ENCODE measurements around the gene YJEFN3. TPM values are rescaled to one million over a fixed set of nuclear protein-coding genes. Genes with fewer than 3 reads are reported as not detected.
A peak's percentile ranks its signal among the peaks of the same experiment; 100 is the strongest.

The YJEFN3 gene
- total RNA-seq, 4 donors from 2014 or later, result 1.2 to 3.3 (median 2.8) TPM

DNA sequence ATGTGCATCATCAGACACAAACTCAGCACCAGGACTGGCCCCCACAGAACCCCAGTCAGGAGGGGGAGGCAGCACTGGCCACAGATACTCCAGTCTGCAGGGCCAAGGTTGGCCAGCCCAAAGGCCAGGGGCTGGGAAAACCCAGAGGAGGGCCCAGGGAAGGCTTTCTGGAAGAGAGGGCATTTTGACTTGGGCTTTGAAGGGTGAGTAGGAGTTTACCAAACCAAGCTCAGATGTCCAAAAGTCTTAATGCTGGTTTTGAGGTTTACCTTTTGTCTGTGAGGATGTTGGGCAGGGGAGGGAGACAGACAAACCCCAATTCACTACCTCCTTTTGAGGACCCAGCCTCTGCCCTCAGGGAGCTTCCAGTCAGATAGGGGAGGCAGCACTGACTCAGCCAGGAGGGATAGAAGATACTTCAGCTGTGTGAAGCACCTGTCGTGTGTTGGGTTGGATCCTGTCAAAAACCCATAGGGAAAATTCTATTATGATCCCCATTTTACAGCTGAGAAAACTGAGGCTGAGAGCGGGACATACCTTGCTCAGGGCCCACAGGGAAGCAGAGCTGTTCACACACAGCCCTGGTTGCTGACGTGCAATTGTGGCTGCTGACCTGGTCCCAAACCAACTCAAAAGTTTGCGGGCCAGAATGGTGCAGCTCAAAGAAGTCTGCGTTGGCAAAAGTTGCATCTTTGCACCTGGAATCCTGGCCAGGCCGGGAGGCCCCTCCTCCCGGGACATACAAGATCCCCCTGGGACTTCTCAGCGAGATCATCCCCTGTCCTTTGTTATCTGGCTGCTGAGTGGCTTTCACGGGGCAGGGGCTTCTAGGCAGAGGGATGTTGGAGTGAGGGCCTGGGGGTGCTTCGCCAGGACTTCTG lies 22.5 kb downstream of the YJEFN3 start:
- DNase-seq (ENCODE audit: extremely low spot score), result no peak
- no peak for TF ChIP-seq EP300 (IDR thresholded peaks at IDR 0.05)
- TF ChIP-seq POLR2A (IDR thresholded peaks at IDR 0.05; ENCODE audit: low read depth), result no peak
- TF ChIP-seq POLR2AphosphoS5 (IDR thresholded peaks at IDR 0.05), result no peak
- TF ChIP-seq, protein P1, sequence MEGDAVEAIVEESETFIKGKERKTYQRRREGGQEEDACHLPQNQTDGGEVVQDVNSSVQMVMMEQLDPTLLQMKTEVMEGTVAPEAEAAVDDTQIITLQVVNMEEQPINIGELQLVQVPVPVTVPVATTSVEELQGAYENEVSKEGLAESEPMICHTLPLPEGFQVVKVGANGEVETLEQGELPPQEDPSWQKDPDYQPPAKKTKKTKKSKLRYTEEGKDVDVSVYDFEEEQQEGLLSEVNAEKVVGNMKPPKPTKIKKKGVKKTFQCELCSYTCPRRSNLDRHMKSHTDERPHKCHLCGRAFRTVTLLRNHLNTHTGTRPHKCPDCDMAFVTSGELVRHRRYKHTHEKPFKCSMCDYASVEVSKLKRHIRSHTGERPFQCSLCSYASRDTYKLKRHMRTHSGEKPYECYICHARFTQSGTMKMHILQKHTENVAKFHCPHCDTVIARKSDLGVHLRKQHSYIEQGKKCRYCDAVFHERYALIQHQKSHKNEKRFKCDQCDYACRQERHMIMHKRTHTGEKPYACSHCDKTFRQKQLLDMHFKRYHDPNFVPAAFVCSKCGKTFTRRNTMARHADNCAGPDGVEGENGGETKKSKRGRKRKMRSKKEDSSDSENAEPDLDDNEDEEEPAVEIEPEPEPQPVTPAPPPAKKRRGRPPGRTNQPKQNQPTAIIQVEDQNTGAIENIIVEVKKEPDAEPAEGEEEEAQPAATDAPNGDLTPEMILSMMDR (IDR thresholded peaks at IDR 0.05), result no peak
- Histone ChIP-seq H3K4me3 (no peak overlapping the region), H3K4me1 (peaks cover 0 to 13% (median 2%) of the 10 kb centered on the region in 4 donors), H3K27ac (replicated peaks in 1 of 4) (no peak overlapping the region), H3K36me3 (no peaks in the 10 kb centered on the region), H3K9me3 (no peaks in the 10 kb centered on the region), H3K27me3 (peaks cover 0 to 62% (median 0%) of the 10 kb centered on the region in 4 donors)
- WGBS, result 79% methylated on average over 6 of the region's 10 CpGs
- intact Hi-C loops (cut with DNase I), result no loop called here

DNA sequence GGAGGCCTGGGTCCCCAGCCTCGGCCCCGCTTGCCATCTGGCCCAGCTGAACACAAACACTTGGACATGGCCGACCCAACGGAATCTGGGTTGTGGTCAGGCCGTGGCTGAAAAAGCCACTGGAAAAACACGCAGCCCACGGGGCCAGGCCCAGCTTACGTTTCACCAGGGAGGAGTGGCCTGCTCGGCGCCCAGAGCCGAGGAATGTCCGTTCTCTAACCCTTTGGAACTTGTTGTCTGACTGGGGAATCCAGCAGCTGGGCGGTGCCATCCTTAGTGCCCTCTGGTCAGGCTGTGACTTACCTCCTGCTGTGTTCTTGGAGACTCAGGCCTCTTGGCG lies 23.1 kb downstream of the YJEFN3 start:
- H3K9me3 ChIP-seq, result no peaks in the 10 kb centered on the region
- H3K4me1 ChIP-seq, result peaks cover 0 to 13% (median 2%) of the 10 kb centered on the region in 4 donors
- no peak overlapping the region for H3K27ac ChIP-seq (replicated peaks in 1 of 4)
- H3K36me3 ChIP-seq, result no peaks in the 10 kb centered on the region
- 69% methylated on average over 8 of the region's 14 CpGs for WGBS
- DNase-seq (ENCODE audit: extremely low spot score), result no peak
- TF ChIP-seq, protein P1 (IDR thresholded peaks at IDR 0.05), result no peak
- TF ChIP-seq POLR2A (IDR thresholded peaks at IDR 0.05; ENCODE audit: low read depth) (no peak), EP300 (IDR thresholded peaks at IDR 0.05) (no peak), POLR2AphosphoS5 (IDR thresholded peaks at IDR 0.05) (no peak)
- H3K4me3 ChIP-seq, result no peak overlapping the region
- peaks cover 0 to 56% (median 0%) of the 10 kb centered on the region in 4 donors for H3K27me3 ChIP-seq
- intact Hi-C loops (cut with DNase I), result no loop called here

DNA sequence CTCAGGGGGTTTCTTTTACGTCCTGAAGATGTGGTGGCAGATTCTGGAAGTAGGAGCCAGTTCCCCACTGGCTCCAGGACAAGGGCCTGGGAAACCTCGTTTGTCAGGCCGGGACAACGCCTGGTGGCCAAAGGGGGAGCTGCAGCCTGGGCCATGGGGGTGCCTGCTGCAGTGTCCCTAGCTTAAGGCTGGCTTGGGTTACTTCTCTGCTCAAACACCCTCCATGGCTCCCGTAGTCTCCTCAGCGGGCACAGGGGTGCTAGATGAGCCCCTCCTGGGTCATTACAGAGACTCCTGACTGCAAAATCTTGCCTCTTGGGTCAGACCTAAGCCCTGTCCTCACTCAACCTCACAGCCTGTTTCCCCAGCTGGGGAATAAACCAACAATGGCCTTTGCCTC lies 24.1 kb downstream of the YJEFN3 start:
- H3K27me3 ChIP-seq, result peaks cover 0 to 46% (median 0%) of the 10 kb centered on the region in 4 donors
- H3K36me3 ChIP-seq, result no peaks in the 10 kb centered on the region
- 60% methylated on average over 4 of the region's 6 CpGs for WGBS
- peaks cover 0 to 6% (median 2%) of the 10 kb centered on the region in 4 donors for H3K4me1 ChIP-seq
- no peak for DNase-seq (ENCODE audit: extremely low spot score)
- H3K4me3 ChIP-seq, result no peak overlapping the region
- intact Hi-C loops (cut with DNase I), result no loop called here
- no peak overlapping the region for H3K27ac ChIP-seq (replicated peaks in 1 of 4)
- no peak for TF ChIP-seq POLR2AphosphoS5 (IDR thresholded peaks at IDR 0.05)
- TF ChIP-seq, protein P1 (IDR thresholded peaks at IDR 0.05), result peak in 2 of 3 experiments; percentile 13 to 49
- H3K9me3 ChIP-seq, result no peaks in the 10 kb centered on the region

DNA sequence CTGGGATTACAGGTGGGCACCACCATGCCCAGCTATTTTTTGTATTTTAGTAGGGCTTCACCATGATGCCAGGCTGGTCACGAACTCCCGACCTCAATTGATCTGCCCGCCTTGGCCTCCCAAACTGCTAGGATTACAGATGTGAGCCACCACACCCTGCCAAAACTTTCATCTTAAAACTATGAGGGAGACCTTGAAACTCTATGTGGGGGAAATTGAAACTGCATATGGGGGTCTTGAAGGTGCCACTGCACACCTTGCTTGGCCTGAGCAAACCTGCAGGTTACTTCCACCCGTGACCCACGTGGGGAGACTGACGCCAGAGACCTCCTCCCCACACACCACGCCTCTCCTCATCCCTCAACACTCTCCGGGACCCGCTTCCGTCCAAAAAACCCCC lies 25.0 kb downstream of the YJEFN3 start:
- Histone ChIP-seq H3K9me3 (no peaks in the 10 kb centered on the region), H3K27ac (replicated peaks in 1 of 4) (no peak overlapping the region), H3K4me3 (no peak overlapping the region), H3K27me3 (peaks cover 0 to 38% (median 0%) of the 10 kb centered on the region in 4 donors), H3K4me1 (peaks cover 0 to 3% (median 0%) of the 10 kb centered on the region in 4 donors), H3K36me3 (no peaks in the 10 kb centered on the region)
- no peak for TF ChIP-seq POLR2AphosphoS5 (IDR thresholded peaks at IDR 0.05)
- TF ChIP-seq POLR2A (IDR thresholded peaks at IDR 0.05; ENCODE audit: low read depth), result no peak
- TF ChIP-seq, protein P1 (IDR thresholded peaks at IDR 0.05), result no peak
- TF ChIP-seq EP300 (IDR thresholded peaks at IDR 0.05), result no peak
- intact Hi-C loops (cut with DNase I), result no loop called here
- WGBS, result 94% methylated on average over 10 of the region's 10 CpGs
- DNase-seq (ENCODE audit: extremely low spot score), result no peak

All from esophagus muscularis mucosa (tissue), 4 donors.